ENCODE data around the gene MIEF2.

DNA sequence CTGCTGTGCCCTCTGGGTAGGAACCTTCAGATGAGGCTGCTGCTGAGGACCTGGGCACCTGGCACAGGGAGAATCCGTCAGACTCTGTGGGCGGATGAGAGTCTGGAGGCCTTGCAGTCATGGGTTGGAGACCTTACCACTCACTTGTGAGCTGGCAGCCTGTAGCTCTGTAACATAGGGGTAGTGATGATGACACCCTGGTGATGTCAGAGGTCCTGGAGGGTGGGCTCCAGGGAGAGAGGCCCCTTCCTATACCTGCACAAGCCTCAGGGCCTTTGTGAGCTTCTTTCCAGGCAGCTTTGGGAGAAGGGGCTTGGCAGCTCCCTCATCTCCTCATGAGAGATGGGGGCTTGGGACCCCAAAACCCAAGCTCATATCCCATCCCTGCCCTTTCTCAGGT lies 1.6 kb downstream of the MIEF2 start:
- TF ChIP-seq, protein P1, sequence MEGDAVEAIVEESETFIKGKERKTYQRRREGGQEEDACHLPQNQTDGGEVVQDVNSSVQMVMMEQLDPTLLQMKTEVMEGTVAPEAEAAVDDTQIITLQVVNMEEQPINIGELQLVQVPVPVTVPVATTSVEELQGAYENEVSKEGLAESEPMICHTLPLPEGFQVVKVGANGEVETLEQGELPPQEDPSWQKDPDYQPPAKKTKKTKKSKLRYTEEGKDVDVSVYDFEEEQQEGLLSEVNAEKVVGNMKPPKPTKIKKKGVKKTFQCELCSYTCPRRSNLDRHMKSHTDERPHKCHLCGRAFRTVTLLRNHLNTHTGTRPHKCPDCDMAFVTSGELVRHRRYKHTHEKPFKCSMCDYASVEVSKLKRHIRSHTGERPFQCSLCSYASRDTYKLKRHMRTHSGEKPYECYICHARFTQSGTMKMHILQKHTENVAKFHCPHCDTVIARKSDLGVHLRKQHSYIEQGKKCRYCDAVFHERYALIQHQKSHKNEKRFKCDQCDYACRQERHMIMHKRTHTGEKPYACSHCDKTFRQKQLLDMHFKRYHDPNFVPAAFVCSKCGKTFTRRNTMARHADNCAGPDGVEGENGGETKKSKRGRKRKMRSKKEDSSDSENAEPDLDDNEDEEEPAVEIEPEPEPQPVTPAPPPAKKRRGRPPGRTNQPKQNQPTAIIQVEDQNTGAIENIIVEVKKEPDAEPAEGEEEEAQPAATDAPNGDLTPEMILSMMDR (IDR thresholded peaks at IDR 0.05): no peak
- TF ChIP-seq POLR2A (IDR thresholded peaks at IDR 0.05): no peak
